ENCODE results near the gene DDX11.
"Not testable (repeated sequence)": the region's sequence is repeated elsewhere in the genome, so short reads cannot be mapped to it uniquely, and the experiment has no call there.

Gene DDX11

GRCh38 chr12:31124158-31124557 lies 50.5 kb downstream of the DDX11 start:
- DNase-seq (ENCODE audit: low spot score): not testable (repeated sequence)

- DNase-seq (ENCODE audit: low spot score): not testable (repeated sequence)
Observed at GRCh38 chr12:31125171-31125570, 51.5 kb downstream of the DDX11 start.

GRCh38 chr12:31127209-31127848 lies 53.7 kb downstream of the DDX11 start:
- not testable (repeated sequence) for DNase-seq (ENCODE audit: low spot score)

- not testable (repeated sequence) for DNase-seq (ENCODE audit: low spot score)
Observed at GRCh38 chr12:31136581-31136980, 62.9 kb downstream of the DDX11 start.

GRCh38 chr12:31144768-31145167 lies 71.1 kb downstream of the DDX11 start:
- DNase-seq (ENCODE audit: low spot score): not testable (repeated sequence)

GRCh38 chr12:31145296-31145695 lies 71.6 kb downstream of the DDX11 start:
- DNase-seq (ENCODE audit: low spot score): not testable (repeated sequence)

GRCh38 chr12:31147415-31147814 lies 73.8 kb downstream of the DDX11 start:
- DNase-seq (ENCODE audit: low spot score): not testable (repeated sequence)

GRCh38 chr12:31150766-31151165 lies 77.1 kb downstream of the DDX11 start:
- not testable (repeated sequence) for DNase-seq (ENCODE audit: low spot score)

Data from Ammon's horn (tissue), 1 donor.